Hematopoietic multipotent progenitor cell (in vitro differentiated cells): ENCODE results near the gene GPX3. TPM values are rescaled to one million over a fixed set of nuclear protein-coding genes. Genes with fewer than 3 reads are reported as not detected.

ENCODE experiments used
- DNase-seq, 3 donors: peaks; one replicate each; pipeline ENCODE4 v3.0.0-alpha.2; 2011 to 2015; ENCODE audit warnings: low read depth in 2 of 3, low spot score in 2 of 3
- total RNA-seq: library from RNA; depleted of rRNA; stranded (reverse); fragments of >200 nt; gene quantifications from one replicate; pipeline ENCODE4 v1.2.3, GENCODE V29; 2012

Gene GPX3
- total RNA-seq, result 0.54 TPM

DNA sequence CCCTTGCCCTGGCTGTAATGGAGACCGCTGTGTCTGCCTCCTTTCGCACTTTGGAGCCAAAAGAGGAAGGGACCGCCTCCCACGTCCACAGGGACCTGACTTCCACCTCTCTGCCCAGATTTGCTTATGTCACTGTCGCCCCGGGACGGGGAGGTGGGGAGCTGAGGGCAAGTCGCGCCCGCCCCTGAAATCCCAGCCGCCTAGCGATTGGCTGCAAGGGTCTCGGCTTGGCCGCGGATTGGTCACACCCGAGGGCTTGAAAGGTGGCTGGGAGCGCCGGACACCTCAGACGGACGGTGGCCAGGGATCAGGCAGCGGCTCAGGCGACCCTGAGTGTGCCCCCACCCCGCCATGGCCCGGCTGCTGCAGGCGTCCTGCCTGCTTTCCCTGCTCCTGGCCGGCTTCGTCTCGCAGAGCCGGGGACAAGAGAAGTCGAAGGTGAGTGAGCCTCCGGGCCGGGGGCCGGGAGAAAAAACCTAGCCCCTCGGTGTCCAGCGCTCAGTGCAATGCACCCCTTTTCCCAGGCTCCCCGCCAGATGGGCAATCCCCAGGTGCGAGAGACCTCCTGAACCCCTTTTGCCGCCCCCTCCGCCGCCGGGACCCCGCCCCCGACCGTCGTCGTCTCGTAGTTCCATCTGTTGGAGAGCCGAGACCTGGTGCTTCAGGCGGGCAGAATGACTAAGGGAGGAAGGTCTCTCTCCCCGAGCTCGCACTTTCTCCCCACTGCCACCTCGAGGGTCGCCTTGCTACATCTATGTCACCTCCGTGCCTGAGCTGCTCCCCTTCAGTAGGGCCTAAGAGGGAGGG, at the start of gene GPX3:
Gene GPX3, plus strand, starts transcription at position 288 of the 807 bp plus-strand sequence. Its CDS starts 64 bp downstream, at position 352.
- DNase-seq, result peak in 2 of 3 donors; percentile 70 to 83

GRCh38 chr5:150978590-150978989, 41.8 kb upstream of the GPX3 start:
- DNase-seq, result no peak

- DNase-seq, result no peak
Measured at GRCh38 chr5:150987746-150988145, 32.6 kb upstream of the GPX3 start.

DNA sequence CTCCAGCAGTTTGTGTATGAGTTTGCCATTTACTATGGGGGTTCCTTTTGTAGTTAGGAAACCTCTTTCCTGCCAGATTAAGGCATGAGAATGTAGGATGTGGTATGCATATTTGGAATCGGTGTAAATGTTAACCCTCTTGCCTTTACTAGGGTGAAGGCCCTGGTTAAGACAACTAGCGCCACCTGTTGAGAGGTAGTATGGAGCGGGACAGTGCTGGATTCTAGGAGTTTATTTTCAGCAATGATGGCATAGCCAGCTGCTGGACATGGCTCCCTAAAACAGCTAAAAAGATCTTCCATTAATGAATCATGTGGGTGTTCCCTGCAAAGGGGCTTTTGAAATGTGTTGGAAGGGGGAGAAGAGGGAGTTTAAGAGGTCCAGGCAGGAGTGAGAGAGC, 30.7 kb upstream of the GPX3 start:
- no peak for DNase-seq

GRCh38 chr5:150992705-150993104, 27.7 kb upstream of the GPX3 start:
- DNase-seq, result no peak

GRCh38 chr5:150993422-150993821, 27.0 kb upstream of the GPX3 start:
- DNase-seq, result no peak

- DNase-seq, result no peak
Measured at GRCh38 chr5:150993826-150994412, 26.5 kb upstream of the GPX3 start.

DNA sequence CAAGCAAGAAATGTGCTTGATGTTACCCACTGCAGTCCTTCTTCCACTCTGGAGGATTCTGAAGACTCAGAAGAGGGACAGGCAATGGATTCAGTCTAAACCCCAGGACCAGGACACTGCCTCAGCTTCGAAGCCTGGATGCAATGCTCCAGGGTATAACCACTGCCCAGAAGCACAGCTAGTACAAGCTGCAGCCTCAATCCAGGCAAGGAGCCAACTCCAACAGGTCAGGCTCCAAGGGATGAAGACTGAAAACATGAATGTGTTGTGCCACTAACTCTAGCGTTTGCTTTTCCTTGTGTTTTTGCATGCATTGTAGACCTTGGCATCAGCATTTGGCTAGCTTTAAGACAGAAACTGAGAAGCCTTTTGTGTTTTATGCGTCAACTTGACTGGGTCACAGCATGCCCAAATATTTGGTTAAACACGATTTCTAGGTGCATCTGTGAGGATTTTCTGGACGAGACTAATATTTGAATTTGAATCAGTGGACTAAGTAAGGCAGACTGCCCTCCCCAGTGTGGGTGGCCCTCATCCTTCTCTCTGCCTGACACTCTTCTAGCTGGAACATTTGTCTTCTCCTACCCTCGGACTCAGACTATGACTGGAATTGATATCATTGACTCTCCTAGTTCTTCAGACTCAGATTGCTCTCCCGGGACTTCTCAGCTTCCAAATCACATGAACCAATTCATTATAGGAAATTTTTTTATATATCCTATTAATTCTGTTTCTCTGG, 20.5 kb upstream of the GPX3 start:
- DNase-seq, result no peak

- no peak for DNase-seq
Measured at GRCh38 chr5:151001436-151001835, 19.0 kb upstream of the GPX3 start.

DNA sequence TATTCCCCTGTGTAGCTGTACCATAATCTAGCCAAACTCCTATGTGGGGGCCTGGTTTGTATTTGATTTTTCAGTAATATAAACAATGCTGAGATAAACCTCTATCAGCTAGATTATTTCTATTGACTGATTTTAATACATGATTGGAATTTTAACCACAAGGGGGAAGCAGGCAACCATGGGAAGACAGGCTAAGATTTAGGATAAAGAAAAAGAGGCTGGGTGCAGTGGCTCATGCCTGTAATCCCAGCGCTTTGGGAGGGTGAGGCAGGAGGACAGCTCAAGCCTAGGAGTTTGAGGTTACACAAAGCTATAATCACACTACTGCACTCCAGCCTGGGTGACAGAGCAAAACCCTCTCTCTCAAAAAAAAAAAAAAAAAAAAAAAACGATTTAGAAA, 18.1 kb upstream of the GPX3 start:
- DNase-seq, result peak in 1 of 3 donors; percentile 13

- DNase-seq, result no peak
Measured at GRCh38 chr5:151002681-151003502, 17.5 kb upstream of the GPX3 start.

DNA sequence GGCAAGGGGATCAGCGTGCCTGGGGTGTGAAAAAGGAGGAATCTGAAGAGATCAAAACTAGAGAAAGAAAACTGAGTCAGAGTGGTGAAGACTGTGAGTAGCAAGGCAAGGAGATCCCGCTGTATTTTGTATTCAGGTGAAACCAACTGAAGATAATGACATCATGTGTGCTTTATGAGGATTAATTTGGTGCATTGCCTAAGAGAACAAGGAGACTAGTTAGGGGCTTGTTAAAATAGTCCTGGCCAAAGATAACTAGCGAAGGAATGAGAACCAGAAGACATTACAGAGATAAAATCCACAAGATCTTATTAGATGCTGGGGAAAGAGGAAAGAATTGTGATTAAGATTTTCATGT, 16.9 kb upstream of the GPX3 start:
- DNase-seq, result no peak

DNA sequence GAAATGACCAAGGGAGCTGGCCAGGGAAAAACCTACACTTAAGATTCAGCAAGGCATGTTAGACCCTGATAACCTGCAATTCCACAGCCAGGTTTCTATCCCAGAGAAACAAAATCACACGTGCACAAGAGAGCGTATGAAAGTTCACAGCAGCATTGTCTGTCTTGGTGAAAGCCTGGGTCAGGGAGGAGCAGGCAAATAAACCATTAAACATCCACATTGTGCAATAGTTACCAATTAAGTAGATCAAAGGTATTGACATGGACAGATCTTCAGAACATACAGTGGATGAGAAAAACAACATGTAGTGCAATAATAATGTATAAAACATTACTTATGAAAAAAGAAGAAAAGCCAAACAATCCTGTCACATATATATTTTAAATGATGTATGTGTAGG, 15.9 kb upstream of the GPX3 start:
- DNase-seq, result no peak

DNA sequence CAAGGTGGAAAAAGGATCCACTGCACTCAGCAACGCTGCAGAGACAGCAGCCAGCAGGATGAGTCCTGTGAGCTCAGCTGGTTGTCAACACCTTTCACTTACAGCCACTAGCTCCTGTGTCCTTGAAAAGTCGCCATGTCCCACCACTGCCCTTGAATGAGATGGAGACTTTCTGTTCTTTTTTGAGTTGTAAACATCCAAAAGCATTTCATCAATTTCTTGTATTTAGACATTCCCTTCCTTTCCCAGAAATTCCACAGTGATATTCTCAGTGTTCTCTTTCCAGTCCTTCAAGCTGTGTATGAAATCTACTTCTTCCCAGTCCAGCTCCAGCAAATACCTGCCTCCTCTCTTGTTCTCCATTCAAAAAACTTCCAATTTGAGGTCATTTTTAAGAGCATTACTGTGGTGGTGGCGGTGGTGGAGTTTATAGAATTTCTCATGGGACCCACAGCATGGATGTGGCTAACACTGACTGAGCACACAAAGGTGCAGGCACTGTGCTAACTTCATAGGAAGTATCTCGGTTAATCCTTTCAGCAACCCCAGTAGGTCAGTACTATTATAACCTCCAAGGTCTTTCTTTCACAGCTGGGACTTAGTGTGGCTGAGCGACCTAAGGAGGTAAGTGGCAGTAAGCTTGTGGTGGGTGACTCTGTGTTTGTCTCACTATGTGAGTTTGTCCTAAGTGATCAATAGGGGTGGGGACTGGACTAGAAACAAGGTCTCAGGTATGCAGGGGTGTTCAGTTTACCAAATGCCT, 15.0 kb upstream of the GPX3 start:
- no peak for DNase-seq

DNA sequence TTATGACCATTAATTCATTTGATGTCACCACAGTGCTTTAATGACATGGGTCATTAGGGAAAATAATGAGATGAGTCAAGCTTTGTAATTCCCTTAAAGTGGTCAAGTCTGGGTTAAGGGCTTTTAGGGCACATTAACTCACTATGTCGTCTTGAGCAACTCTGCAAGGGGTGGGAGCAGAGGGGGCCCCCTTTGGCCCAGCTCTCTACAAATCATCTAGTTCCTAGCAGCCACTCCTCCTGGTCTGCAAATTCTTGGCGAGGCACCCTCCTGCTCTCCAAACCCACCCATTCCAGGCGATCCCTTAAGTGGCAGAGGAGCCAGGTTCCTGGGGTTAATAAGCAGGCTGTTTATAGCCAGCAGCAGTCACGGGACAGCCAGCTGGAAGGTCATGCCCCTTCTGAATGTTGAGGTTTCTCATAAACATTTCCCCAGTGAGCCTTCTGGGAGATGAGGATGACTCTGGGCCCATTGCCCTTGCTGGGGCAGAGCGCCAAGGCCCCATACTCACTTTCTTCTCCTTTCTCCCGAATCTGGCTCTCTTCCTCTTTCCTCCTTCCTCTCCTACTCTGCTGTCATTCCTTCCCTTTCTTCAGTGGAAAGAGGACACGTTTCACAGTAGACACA, 14.3 kb upstream of the GPX3 start:
- DNase-seq, result no peak

GRCh38 chr5:151006704-151007334, 13.6 kb upstream of the GPX3 start:
- no peak for DNase-seq

GRCh38 chr5:151007430-151008209, 12.8 kb upstream of the GPX3 start:
- no peak for DNase-seq

- DNase-seq, result no peak
Measured at GRCh38 chr5:151008210-151008491, 12.2 kb upstream of the GPX3 start.

GRCh38 chr5:151008906-151009305, 11.5 kb upstream of the GPX3 start:
- no peak for DNase-seq
